ENCODE results near the gene FAM98B.

DNA sequence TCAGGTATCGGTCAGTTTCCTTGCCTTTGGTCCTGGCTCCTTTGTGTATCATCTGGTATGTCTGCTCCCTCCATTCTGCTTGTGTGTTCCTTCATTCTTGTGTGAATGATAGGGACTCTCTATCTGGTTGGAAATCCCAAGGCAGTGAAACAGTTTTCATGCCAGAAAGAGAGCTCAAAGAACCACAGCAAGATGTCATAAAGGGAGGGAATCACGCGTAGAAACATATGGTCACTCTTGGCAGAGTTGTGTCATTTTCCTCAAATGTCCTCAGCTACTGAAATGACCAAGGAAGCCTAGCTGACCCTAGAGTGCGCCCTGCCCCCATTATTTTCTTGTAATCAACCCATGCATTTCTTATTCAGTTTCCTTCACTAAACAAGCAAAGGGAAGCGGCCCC is 62.7 kb downstream of the FAM98B start:
- TF ChIP-seq, protein P1, sequence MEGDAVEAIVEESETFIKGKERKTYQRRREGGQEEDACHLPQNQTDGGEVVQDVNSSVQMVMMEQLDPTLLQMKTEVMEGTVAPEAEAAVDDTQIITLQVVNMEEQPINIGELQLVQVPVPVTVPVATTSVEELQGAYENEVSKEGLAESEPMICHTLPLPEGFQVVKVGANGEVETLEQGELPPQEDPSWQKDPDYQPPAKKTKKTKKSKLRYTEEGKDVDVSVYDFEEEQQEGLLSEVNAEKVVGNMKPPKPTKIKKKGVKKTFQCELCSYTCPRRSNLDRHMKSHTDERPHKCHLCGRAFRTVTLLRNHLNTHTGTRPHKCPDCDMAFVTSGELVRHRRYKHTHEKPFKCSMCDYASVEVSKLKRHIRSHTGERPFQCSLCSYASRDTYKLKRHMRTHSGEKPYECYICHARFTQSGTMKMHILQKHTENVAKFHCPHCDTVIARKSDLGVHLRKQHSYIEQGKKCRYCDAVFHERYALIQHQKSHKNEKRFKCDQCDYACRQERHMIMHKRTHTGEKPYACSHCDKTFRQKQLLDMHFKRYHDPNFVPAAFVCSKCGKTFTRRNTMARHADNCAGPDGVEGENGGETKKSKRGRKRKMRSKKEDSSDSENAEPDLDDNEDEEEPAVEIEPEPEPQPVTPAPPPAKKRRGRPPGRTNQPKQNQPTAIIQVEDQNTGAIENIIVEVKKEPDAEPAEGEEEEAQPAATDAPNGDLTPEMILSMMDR (IDR thresholded peaks at IDR 0.05; ENCODE audit: low read length), result no peak
- TF ChIP-seq EZH2phosphoT487 (IDR thresholded peaks at IDR 0.05; ENCODE audit: low read length) (no peak), EZH2 (optimal IDR thresholded peaks at IDR 0.05; ENCODE audit: low read depth, low read length) (no peak)

All from MM.1S (cell line).